Ascending aorta (tissue), 2 donors: ENCODE measurements around the gene AGAP2. TPM values are rescaled to one million over a fixed set of nuclear protein-coding genes. Genes with fewer than 3 reads are reported as not detected.

Experiments
- DNase-seq, 2 donors: peaks; one replicate each; pipeline ENCODE4 v3.0.0-alpha.2; 2019; ENCODE audit warnings: low spot score in 2 of 2
- H3K27ac ChIP-seq, 2 donors: fragments of 200-600 bp; sonication (generic); one replicate each; pipeline ENCODE4 v1.5.1; 2016 to 2017; ENCODE audit warnings: mild to moderate bottlenecking in 1 of 2
- H3K27me3 ChIP-seq: fragments of 200-600 bp; sonication (generic); one replicate; pipeline ENCODE4 v1.5.1; 2017
- H3K36me3 ChIP-seq, 2 donors: fragments of 200-600 bp; sonication (generic); one replicate each; pipeline ENCODE4 v1.5.1; 2016
- H3K4me1 ChIP-seq, 2 donors: fragments of 200-600 bp; sonication (generic); one replicate each; pipeline ENCODE4 v1.5.1; 2016 to 2017; ENCODE audit warnings: mild to moderate bottlenecking in 1 of 2
- H3K4me3 ChIP-seq, 2 donors: fragments of 200-600 bp; sonication (generic); one replicate each; pipeline ENCODE4 v1.5.1; 2016 to 2017; ENCODE audit warnings: mild to moderate bottlenecking in 1 of 2
- H3K9me3 ChIP-seq, 2 donors: fragments of 200-600 bp; sonication (generic); one replicate each; pipeline ENCODE4 v1.5.1; 2016
- intact Hi-C: fragments of 100-400 bp; cut with DNase I; formaldehyde crosslinking; loops from one replicate; pipeline ENCODE4 v1.15.1; 2023
- total RNA-seq: library from RNA; depleted of rRNA; stranded (reverse); fragments of >200 nt; gene quantifications from one replicate; pipeline ENCODE4 v1.1.0, GENCODE V29; 2016
- TF ChIP-seq, protein P1 (sequence below), 3 experiments: fragments of 200-600 bp in 2 of 3; fragments of 450-650 bp in 1 of 3; sonication (generic) in 2 of 3; IDR thresholded peaks; one replicate each; pipeline ENCODE4 v1.5.1; 2016 to 2019; ENCODE audit warnings: antibody characterized with exemption in 3 of 3, mild to moderate bottlenecking in 1 of 3, moderate library complexity in 1 of 3

AGAP2 gene
- total RNA-seq, 1 donor from 2014 or later = 11.5 TPM

DNA sequence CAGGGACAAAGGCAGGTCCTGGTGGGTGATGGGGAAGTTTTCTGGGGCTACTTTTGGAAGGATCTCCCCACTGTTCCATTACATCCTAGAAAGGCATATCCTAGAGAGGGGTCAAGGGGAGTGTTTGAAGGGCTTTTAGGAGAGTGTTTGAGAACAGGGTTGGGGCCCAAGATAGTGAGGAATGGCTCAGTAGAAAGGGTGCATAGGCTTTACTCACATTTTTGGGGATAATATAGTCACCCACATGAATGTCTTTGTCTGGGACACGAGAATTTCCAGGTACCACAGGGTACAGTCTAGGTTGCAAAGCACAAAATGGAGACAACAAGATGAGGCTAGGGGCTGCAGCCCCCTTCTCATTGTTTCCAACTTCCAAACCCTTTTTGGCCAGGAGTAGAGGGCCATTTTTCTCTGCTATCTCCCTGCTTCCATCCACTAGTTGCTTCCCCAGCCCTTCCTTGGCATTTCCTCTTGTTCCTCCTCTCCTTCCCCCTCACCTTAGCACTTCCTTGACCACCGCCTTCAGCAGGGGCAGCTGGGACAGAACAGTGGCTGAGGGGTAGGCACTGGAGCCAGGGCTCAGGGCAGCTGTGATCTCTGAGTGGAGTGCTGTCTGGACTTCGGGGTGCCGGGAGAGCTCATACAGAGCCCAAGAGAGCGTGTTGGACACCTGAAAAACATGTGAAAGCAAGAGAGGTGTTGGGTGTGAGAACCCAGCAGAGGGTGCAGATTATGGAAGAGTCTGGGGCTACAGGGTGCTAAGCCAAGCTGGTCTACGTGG, 25.5 kb upstream of the AGAP2 start:
- Histone ChIP-seq H3K36me3 (peaks cover 0 to under 1% of the 10 kb centered on the region in 2 donors), H3K27ac (no peak overlapping the region), H3K4me1 (peaks cover 0 to 23% of the 10 kb centered on the region in 2 donors), H3K4me3 (peak overlapping the region in 1 of 2 donors; percentile 43), H3K27me3 (no peaks in the 10 kb centered on the region), H3K9me3 (no peaks in the 10 kb centered on the region)
- intact Hi-C loops = no loop called here
- no peak for DNase-seq
- TF ChIP-seq, protein P1, sequence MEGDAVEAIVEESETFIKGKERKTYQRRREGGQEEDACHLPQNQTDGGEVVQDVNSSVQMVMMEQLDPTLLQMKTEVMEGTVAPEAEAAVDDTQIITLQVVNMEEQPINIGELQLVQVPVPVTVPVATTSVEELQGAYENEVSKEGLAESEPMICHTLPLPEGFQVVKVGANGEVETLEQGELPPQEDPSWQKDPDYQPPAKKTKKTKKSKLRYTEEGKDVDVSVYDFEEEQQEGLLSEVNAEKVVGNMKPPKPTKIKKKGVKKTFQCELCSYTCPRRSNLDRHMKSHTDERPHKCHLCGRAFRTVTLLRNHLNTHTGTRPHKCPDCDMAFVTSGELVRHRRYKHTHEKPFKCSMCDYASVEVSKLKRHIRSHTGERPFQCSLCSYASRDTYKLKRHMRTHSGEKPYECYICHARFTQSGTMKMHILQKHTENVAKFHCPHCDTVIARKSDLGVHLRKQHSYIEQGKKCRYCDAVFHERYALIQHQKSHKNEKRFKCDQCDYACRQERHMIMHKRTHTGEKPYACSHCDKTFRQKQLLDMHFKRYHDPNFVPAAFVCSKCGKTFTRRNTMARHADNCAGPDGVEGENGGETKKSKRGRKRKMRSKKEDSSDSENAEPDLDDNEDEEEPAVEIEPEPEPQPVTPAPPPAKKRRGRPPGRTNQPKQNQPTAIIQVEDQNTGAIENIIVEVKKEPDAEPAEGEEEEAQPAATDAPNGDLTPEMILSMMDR (IDR thresholded peaks at IDR 0.05) = no peak

DNA sequence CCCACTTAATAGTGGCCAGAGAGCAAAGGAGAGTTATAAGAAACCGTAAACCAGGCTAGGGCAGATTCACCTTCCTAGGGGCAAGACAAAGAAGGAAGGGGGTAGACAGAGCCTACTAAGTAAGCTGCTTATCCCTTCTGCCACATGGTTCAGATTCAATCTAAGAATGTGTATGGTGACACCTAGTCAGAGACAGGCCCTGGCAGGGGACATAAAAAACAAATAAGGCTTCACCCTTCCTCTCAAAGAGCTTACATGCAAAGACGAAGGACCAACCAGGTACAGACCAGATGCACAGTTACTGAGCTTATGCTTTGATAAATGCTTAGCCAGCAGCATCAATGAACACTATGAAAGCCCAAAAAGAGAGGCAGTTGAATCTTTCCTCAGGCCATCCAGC, 23.9 kb upstream of the AGAP2 start:
- H3K27ac ChIP-seq = no peak overlapping the region
- intact Hi-C loops = no loop called here

DNA sequence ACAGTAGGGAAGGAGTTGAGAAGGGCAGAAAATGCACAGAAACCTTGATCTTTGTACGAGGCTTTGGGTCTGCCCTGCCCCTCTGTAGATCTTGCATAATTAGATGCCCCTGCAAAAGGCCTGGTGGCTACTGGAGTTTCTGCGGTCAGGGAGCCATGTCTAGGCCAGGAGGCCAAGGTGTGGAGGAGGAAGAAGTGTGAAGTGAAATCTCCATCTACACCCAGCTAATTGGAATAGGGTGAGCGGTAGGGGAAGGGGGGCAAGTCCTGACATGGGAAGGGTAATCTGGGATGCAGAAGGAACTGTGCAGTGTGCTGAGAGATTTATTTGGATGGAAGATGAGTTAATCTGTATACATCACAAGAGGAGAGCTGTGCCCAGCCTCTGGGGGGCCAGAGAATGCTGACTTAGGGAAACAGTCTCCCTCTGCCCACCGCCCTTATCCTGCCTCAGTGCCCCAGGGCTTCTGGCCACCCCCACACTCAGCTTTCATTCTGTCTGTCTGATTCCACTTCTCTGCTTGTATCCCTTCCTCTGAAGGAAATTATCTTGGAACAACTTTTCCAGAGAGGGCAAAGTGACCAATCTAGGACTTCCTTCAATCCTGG, 23.0 kb upstream of the AGAP2 start:
- intact Hi-C loops = no loop called here
- TF ChIP-seq, protein P1 (IDR thresholded peaks at IDR 0.05) = no peak
- Histone ChIP-seq H3K27ac (no peak overlapping the region), H3K27me3 (no peaks in the 10 kb centered on the region), H3K4me1 (peaks cover 0 to 20% of the 10 kb centered on the region in 2 donors), H3K9me3 (no peaks in the 10 kb centered on the region), H3K36me3 (peaks cover 7 to 14% of the 10 kb centered on the region in 2 donors), H3K4me3 (no peak overlapping the region)
- no peak for DNase-seq

More for the DNA sequence above, 23.9 kb upstream of the AGAP2 start:
- DNase-seq = no peak
- TF ChIP-seq, protein P1 (IDR thresholded peaks at IDR 0.05) = no peak
- no peaks in the 10 kb centered on the region for H3K27me3 ChIP-seq
- H3K36me3 ChIP-seq = peaks cover 7 to 14% of the 10 kb centered on the region in 2 donors
- H3K4me1 ChIP-seq = peaks cover 0 to 23% of the 10 kb centered on the region in 2 donors
- no peaks in the 10 kb centered on the region for H3K9me3 ChIP-seq
- no peak overlapping the region for H3K4me3 ChIP-seq

- Histone ChIP-seq H3K27ac (no peak overlapping the region), H3K9me3 (no peaks in the 10 kb centered on the region), H3K36me3 (peaks cover 7 to 14% of the 10 kb centered on the region in 2 donors), H3K27me3 (no peaks in the 10 kb centered on the region), H3K4me3 (no peak overlapping the region), H3K4me1 (peaks cover 2 to 14% of the 10 kb centered on the region in 2 donors)
- intact Hi-C loops = no loop called here
- no peak for DNase-seq
- TF ChIP-seq, protein P1 (IDR thresholded peaks at IDR 0.05) = no peak
Measured at GRCh38 chr12:57760347-57760982, 21.9 kb upstream of the AGAP2 start.

DNA sequence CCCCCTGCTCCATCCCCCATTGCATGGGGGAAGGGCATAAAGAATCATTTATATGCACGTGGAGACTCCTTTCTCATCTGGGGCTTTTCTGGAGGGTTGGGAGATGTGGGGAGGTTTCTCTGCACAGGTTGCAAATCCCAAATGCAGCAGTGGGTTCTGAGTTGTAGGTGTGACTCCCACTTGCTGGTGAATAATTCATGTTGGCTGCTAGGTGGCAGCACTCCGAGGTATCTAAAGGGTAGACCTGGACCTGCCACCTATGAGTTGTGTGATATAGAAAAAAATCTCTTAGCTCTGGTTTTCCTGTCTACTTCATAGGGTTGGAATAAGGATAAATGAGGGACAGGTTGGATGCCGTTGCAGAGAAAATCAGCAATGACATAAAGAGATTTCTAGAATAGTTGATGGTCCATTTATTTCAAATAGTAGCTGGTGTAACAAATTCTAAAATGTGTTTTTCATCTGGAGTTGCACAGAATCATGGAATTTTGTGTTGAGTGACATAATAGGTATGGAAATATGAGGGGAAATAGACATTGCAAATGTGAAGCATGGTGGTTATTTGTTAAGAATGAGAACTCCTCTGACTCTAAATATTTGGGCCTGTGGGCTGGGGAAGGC, 20.9 kb upstream of the AGAP2 start:
- DNase-seq = no peak
- Histone ChIP-seq H3K4me1 (peaks cover 2 to 8% of the 10 kb centered on the region in 2 donors), H3K9me3 (no peaks in the 10 kb centered on the region), H3K36me3 (peaks cover 7 to 14% of the 10 kb centered on the region in 2 donors), H3K4me3 (no peak overlapping the region), H3K27ac (no peak overlapping the region), H3K27me3 (no peaks in the 10 kb centered on the region)
- intact Hi-C loops = no loop called here
- TF ChIP-seq, protein P1 (IDR thresholded peaks at IDR 0.05) = peak in 1 of 3 experiments; percentile 23
